ENCODE measurements around the gene NETO1.

Gene NETO1

DNA sequence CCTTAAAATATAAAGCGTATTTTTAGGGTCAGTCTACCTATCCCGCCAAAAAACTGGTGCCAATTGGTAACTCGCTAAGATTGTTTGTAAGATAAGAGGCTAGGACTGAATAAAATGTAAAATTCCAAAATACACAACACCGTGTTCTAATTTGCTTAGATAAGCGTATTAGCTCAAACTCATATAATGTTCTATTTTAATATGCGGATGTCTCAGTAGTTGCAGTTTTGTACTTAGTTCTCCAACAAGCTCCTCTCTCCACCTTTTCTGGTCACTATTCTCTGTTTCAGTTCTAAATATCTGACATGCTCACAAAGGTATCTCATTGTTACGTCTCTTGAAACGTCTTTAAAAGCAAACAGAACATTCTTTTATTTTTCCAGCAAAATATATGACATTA lies 24.0 kb downstream of the NETO1 start:
- DNase-seq, result no peak

DNA sequence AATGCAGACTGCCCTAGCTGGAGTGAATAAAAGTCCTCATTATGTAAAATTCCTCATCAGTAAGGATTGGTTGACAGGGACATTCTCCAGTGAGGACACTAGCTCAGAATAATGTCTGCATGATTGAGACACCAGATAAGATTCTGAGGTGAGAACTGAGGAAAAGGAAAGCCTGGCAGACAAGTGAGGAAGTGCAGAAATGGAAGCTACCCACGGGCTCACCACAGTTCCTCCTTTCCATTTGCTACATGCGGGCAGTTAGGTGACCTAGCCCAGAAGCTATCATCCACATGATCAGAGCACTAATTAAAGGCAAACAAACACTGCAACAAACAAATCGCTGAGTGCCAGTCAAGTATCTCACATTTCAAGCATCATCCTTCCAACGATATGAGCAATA lies 27.7 kb downstream of the NETO1 start:
- no peak for DNase-seq

DNA sequence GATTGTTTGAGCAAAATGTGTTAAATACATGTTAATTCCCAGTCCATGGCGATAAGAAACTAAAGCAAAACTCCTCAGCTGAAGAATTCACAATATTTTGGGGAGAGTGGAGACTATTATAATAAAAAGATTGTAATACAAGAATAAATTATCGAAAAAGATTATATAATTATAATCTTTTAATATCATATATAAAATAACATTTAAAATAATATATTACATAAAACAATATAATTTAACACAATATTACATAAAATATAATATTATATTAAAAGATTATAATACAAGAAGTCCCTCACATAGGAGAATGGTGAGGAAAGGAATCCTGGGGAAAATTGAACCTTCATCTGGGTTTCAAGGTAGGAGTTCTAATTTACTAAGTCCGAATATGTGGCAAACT lies 33.1 kb downstream of the NETO1 start:
- no peak for DNase-seq

DNA sequence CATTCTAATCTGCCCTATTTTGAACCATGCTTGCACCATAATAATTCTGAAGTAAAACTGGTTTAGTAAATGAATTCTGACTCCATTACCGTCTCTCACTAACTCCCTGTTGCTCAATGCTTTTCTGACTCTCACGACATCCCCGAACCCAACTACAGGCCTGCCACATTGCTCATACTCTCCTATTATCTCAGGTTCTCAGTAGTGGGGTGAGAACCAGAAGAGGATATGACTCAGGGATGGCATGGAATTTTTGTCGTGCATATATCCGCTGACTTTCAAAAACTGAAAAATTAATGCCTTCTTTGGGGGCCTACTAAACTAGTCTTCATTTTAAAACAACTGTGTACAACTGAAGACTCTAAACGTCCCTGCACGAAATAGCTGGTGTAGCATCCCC lies 34.3 kb downstream of the NETO1 start:
- DNase-seq, result no peak

DNA sequence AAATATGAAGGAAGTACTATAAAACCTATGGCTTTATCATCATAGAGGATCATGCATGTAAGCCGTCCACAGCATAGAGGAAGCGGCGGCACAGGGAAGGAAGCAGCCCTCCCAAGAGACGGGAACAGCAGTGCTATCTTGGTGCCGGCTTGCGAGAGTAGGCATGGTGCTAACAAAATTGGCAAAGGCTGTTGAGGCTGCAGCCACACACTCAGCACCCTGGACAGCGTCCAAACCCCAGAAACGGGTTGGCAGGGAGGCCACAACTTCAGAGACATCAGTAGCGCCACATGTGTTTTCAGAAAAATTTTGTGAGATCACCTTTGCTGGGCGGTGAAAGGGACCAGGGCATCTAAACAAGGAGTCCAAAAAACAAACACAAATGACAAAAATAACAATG lies 37.7 kb downstream of the NETO1 start:
- DNase-seq, result no peak

DNA sequence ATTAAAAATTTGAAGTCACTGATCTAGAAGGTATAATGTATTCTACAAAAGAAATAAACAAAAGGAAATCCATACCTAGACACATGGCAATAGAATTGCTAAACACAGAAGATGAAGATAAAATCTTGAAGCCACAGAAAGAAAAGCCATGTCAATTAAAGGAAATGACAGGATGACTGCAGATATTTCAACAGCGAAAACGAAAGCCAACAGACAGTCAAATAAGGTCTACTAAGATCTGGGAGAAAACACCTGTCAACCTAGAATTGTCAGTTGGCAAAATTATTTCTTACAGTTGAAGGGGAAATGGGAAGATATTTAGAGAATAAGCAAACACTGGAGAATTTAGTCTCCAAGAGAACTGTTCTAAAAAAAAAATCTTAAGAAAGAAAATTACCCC lies 39.2 kb downstream of the NETO1 start:
- DNase-seq, result no peak

DNA sequence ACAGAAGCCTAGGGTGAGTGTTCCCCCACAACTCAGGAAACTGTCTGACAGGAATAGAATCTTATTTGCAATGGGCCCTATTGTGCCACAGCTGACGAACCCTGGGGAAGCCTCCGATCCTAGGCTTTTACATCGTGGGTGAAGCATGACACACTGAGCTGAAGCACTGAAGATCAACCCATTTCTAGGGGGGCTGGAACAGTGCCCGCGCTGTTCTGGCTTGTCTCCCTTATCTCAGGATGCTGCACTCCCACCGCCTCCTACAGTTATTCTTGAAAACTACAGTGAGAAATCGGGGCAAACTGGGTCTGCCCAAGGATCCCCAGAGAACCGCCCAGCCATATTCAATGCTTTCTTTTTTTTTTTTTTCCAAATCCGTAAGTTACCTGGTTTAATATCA lies 41.1 kb downstream of the NETO1 start:
- no peak for DNase-seq

DNA sequence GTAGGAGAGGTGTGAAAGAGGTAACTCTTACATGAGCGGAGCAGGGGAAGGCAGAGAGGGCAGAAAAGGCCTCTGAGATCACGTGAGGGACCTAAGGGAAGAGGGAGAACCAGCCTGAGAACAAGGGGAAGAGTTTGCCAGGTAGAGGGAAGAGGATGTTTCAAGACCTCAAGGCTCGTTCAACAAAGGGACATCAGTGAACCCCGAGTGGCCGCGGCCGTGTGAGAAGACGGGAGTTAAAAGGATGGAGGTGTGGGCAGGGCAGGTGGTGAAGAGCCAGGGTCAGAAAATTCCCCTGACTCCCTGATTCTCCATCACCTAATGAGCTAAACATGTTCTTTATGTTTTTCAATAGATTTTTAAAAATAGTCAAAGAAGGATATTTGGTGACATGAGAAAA lies 44.4 kb downstream of the NETO1 start:
- no peak for DNase-seq

DNA sequence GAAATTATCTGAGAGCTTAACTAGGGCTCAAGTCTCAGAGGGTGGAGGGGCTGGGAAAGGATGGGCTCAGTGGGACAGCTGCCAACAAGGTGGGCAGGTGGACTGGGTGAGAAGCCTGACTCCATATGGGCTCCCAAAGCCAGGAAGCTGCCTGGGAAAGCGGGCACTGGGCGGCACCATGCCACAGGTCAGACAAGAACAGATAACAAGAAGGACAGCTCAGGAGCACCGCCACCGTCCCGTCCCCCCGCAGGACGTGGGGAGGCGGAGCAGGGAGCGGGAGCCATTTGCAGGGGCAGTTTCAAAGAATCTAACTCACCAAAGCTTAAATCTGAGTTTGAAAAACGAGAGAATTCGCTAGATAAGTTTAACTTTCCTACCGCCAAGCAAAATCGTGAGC lies 45.6 kb downstream of the NETO1 start:
- DNase-seq, result no peak

DNA sequence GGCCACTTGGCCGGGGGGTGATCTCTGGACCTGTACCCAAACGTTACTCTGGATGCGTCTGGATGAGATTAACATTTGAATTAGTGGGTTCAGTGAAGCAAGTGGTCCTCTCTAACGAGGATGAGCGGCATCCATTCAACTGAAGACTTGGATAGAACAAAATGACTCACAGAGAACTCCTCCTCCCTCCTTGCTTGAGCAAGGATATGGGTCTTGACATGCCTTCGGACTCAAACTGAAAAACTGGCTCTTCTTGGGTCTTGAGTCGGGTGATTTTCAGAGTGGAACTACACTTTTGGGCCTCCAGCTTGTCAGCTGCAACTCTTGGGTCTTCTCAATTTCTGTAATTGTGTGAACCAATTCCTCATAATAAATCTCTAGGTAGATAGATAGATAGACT lies 47.2 kb downstream of the NETO1 start:
- no peak for DNase-seq

DNA sequence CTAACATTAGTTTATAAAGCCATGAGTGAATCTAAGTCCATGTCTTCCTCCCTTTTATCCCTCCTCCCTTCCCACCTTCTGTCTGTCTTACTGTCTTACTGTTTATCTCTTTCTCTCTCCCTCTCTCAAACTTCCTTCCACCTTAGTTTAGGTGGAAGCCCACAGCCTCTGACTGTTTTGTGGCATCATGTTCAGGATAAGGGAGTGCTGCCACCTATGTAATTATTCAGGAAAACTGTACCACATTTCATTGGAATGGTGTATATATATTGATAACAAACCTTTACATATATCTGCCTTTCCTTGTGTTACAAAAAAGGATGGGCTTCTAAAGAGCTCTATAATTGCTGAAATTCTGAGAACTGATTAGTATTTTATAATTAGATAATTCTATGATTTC lies 48.7 kb downstream of the NETO1 start:
- no peak for DNase-seq

DNA sequence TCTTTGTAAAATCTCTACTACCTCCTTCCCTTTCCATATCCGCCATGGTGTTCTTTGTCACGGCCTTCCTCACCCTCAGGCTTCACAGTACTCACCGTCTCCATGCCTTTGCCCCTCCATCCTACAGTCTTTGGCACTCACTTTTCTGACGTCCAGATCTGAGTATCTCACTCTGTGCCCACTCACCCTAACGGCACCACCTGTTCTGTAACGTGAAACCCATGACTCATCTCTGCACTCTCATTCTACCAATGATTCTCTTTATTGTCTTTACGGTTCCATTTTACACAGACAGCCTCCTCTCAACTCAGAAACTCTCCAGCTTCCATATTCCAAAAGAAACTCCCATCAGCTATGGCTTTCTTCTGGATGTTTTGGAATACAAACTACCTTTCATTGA lies 56.7 kb downstream of the NETO1 start:
- no peak for DNase-seq

DNA sequence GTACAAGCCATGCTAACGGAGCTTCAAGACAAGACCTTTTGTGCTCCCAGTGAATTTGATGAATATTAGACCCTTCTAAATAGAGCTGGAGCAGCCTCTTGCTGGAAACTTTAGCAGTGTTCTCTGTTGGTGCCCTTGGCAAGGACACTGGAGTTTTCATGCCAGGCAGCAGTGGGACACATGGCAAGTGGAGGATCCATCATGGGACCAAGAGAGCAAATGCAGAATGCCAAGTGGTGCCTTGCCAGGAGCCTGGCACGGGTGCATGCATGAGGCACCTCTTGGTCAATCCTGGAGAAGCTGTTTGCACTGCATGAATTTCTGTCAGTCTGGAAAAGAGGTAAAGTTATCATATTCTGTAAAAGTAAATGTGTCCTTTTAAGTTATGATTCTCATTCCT lies 59.1 kb downstream of the NETO1 start:
- no peak for DNase-seq

DNA sequence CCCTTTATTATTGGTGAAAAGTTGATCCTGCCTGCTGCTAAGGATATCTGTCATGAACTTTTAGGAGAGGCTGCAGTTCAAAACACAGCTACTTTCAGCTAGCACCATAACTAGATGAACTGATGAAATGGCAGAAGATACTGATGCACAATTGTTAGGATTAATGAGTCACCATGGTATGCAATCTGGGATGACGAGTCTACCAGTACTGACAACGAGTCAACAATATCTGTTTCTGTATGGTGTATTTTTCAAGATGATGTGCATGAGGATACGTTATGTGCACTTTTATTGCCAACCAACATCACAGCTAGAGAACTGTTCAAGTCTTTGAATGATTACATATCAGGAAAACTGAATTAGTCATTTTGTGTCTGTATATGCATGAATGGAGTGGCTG lies 68.7 kb downstream of the NETO1 start:
- no peak for DNase-seq

DNA sequence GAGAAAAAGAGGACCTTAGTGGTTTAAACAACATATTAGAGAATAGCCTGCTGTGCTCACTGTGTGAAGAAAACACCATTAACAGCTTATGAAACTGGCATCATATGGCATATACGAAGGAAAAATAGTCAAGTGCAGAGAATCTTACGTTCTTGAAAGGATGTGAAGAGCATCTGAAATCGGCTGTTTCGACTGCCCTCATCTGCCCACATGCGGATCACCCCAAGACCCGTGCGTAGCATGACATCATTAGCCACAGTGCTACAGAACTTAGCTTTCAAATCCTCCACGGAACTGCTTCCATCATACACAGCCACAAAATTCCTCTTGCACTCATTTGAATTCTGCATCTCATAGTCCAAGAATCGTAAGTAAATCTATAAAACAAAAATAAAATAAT lies 84.3 kb downstream of the NETO1 start:
- no peak for DNase-seq

DNA sequence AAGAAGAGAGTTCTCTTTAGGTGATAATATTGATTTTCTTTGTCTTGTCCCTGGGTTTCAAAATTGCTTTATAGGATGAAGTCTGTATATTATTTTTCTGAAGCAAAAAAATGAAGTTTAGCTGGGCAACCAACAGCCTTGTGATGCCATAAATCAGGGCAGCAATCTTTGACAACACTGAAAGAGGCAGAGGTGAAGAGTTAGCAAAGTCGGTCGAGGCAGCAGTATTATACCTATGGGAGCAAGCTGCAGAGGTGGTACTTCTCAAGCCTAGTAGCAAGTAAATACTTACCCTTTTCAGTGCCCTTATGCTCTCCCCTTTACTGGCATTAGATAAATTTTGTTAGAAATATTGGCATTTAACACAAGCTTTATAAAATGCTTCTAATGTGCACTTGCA lies 92.9 kb downstream of the NETO1 start:
- DNase-seq, result no peak

DNA sequence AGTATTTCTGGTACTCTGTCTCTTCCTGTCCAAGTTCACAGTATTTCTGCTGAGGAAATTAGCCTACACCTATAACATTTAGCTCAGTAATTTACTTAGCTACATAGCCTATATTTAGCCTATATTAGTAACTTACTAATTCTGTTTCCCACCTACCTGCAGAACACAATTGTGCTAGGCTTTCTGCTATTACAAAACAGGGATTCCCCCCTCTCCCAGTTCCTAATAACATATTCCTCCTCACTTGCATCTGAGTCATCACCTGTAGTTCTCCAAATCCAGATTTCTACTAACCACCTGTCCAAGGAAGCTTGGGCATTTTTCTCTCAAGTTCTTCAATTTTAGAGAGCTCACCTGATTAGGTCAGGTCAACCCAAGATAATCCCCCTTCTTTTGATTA lies 94.9 kb downstream of the NETO1 start:
- DNase-seq, result no peak

DNA sequence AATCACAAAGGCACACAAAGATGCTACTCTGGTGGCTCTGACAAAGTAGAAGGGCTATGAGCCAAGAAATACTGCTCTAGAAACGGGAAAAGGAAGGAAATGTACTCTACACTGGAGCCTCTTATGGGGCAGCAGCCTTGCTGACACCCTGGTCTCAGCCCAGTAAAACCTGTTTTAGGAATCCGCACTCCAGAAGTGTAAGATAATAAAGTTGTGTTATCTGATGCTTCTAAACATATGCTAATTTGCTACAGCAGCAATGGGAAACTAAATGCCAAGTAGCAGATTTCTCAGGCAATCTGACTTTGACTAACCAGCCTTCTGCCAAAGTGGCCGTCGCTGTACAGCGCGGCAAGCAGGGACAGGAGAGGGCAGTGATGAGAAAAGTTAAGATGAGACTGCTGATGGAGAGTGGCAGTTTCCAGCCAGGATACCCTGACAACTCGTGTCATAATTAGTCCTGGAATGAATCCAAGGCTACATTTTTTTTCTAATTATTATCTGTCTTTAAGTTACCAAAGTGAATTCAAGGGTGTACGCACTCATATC lies 99.0 kb downstream of the NETO1 start:
- no peak for DNase-seq

DNA sequence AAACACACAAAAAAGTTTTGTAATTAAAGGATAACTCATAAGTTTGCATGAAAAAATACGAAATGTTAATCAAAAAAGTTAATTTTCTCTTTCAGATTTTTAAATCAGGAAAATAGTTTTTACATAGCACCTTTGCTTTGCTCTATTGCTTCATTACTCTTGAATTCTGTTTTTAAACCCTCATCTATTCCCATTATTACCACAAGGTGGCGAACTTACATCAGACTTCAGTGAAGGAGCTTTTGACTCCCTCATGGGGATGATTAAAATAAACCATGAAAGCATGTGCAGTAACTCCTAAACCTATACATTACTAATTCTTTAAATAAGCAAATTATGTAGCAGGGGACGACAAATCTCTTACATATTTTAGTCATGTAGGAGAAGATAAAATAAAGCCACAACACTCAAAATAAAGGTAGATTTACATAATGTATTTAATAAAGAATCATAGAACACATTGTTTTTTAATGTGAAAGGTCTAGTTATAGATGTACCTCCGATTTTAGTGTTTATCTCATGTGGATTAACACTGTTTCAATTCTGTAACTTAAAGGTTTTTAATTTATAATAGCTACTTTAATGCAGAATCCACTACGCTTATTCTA lies 105.2 kb downstream of the NETO1 start:
- peak; percentile 65 to 78 for DNase-seq

DNA sequence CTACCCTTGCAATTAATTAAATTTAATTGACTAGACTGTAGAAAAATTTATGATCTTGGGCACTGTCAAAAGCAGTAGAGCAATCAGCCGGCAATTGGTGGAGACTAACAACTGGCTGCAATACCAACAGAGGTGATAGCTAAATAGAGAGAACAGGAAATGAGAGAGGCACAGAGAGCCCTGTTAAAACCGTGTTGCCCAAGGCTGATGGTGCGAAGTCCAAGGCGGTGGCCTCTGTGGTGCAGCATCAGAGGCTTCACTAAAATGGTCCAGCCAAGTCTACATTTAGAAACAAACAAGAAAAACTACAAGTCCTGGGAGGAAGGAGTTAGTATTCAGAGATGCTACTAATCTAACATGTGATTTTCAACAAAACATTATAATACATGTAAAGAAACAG lies 115.6 kb downstream of the NETO1 start:
- no peak for DNase-seq

DNA sequence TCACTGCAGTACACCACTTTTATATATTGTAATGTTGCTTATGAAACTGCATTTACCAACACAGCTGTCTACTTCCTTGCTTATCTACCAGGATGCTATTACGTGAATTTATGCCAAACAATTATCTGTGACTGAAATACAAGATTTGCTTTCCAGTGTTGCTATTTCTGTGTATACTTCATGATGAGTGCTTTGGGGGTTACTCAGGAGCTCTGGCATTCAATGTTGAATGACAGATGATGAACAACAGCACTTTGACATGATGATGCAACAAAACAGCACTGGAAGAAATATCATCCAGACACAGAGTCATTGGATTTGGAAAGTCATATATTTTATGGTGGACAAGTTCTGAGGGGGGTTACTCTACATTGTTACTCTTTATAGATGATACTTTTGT lies 125.8 kb downstream of the NETO1 start:
- DNase-seq, result no peak

DNA sequence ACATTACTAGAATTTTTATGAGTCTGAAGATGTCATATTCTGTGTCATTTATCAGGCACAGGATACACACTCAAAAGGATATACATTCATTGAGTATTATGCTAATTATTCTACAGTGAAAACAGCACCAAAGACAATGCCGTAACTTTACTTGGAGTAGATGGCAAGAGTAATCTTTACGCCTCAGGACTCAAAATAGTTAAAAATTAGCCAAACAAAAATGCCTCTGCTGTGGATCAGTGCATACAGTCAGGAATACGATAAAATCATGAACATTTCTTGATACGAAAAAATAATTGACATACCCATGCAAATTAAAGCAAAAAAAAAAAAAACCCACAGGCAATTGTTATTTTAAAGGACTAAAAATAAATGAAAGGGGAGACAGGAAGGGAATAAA lies 129.7 kb downstream of the NETO1 start:
- DNase-seq, result no peak

DNA sequence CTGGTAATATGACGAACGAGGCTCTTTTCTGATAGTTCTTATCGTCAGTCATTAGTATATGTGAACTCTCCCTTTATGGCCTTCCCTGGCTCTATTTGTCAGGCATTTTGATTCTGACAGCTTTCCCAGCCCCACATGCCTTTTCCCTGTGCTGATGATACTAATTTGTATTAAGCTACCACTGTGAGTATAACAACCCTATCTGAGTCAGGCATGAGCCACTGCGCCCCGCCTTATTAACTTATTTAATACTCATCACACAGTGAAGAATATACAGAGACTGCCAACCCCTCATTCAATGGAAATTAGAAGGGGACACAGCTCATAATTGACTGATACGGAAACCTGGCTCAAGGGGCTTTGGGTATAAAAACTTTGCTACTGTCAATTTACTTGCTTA lies 140.0 kb downstream of the NETO1 start:
- no peak for DNase-seq

DNA sequence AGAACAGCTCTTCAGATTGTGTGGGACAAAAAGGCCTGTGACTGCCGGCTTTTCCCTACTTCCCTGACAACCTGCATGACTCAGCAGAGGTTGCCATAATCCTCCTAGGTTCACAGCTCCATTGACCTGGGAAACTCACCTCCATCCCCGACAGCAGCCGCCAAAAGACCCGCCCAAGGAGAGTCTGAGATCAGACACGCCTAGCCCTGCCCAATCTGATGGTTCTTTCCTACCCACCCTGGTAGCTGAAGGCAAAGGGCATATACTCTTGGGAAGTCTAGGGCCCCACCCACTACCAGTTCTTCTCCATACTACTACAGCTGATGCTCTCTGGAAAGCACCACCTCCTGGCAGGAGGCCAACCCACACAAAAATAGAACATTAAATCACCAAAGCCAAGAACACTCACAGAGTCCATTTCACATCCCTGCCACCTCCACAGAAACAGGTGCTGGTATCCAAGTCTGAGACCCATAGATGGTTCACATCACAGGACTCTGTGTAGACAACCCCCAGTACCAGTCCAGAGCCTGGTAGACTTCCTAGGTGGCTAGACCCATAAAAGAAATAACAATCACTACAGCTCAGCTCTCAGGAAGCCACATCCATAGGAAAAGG lies 140.6 kb downstream of the NETO1 start:
- DNase-seq, result peak in 1 of 2 experiments; percentile 6

DNA sequence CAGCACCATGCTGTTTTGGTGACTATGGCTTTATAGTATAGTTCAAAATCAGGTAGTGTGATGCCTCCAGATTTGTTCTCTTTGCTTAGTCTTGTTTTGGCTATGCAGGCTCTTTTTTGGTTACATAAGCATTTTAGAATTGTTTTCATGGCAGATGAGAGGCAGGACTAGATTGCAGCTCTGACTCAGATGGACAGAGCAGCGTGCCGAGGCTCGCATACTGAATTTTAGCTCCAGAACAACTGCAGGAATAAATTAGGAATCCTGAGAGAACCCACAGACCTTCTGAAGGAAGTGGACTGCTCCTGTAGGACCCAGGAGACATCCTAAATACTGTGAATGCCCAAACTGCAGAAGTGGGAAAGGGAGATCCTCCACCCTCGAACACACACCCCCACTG lies 141.6 kb downstream of the NETO1 start:
- DNase-seq, result no peak

All from NCI-H2081 (cell line).